NB4 (cell line): ENCODE data around the gene FAM53B.

Source experiments
- DNase-seq: peaks from one replicate; pipeline ENCODE4 v3.0.0; 2010; ENCODE audit warnings: low read depth
- H3K4me3 ChIP-seq: one replicate; pipeline ENCODE4 v1.5.1; 2011; ENCODE audit warnings: mild to moderate bottlenecking, low read depth, low read length, moderate library complexity
- MYC ChIP-seq: IDR thresholded peaks from 2 replicates; pipeline ENCODE4 v1.6.1; 2011; ENCODE audit warnings: low read depth, low read length
- POLR2A ChIP-seq: IDR thresholded peaks from 2 replicates; pipeline ENCODE4 v1.6.1; 2011; ENCODE audit warnings: mild to moderate bottlenecking; ENCODE audit not compliant: insufficient read length; ENCODE audit errors: extremely low read depth
- TF ChIP-seq, protein P1 (sequence below): IDR thresholded peaks from 2 replicates; pipeline ENCODE4 v1.6.1; 2011; ENCODE audit warnings: low read depth, low read length
- TF ChIP-seq, protein P2 (sequence below): IDR thresholded peaks from one replicate; pipeline ENCODE4 v1.5.1; 2012; ENCODE audit warnings: low read depth, low read length

FAM53B gene

DNA sequence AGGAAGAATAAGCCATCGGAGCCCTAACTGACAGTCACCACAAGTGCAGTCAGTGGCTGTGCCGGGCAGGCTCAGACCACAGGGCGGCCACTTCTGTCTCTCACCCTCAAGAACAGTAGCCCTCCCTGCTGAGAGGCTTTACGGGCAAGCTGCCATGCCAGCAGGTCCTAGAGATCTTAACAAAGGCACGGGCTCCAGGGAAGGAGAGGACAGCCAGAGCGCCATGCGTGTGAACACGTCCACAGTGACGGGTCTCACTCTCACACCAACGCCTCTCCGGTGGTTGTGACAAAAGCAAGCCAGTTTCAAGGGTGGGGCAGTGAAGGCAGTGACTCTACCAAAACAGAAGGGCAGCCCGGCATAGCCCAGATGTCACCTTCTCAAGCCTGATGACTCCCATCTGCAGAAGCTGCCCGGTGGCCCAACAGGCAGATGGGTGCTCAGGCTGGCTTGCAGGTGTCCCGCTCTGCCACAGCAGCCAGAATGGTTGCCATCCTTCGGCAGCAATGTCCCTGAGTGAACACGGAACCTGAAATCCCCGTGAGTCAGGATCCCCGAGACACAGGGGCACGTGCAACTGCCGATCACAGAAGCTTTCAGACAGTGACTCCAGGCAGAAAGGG lies 102.0 kb downstream of the FAM53B start:
- H3K4me3 ChIP-seq, result peak overlapping the region; percentile 38
- no peak for TF ChIP-seq POLR2A
- TF ChIP-seq, protein P1, sequence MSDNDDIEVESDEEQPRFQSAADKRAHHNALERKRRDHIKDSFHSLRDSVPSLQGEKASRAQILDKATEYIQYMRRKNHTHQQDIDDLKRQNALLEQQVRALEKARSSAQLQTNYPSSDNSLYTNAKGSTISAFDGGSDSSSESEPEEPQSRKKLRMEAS, result peak; percentile 54; the same call in 1 of the 2 replicates
- TF ChIP-seq MYC, result 0 out of 2 replicates have a peak, but pooled peaks have one; percentile 38
- TF ChIP-seq, protein P2, sequence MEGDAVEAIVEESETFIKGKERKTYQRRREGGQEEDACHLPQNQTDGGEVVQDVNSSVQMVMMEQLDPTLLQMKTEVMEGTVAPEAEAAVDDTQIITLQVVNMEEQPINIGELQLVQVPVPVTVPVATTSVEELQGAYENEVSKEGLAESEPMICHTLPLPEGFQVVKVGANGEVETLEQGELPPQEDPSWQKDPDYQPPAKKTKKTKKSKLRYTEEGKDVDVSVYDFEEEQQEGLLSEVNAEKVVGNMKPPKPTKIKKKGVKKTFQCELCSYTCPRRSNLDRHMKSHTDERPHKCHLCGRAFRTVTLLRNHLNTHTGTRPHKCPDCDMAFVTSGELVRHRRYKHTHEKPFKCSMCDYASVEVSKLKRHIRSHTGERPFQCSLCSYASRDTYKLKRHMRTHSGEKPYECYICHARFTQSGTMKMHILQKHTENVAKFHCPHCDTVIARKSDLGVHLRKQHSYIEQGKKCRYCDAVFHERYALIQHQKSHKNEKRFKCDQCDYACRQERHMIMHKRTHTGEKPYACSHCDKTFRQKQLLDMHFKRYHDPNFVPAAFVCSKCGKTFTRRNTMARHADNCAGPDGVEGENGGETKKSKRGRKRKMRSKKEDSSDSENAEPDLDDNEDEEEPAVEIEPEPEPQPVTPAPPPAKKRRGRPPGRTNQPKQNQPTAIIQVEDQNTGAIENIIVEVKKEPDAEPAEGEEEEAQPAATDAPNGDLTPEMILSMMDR, result no peak
- peak; percentile 78 for DNase-seq

DNA sequence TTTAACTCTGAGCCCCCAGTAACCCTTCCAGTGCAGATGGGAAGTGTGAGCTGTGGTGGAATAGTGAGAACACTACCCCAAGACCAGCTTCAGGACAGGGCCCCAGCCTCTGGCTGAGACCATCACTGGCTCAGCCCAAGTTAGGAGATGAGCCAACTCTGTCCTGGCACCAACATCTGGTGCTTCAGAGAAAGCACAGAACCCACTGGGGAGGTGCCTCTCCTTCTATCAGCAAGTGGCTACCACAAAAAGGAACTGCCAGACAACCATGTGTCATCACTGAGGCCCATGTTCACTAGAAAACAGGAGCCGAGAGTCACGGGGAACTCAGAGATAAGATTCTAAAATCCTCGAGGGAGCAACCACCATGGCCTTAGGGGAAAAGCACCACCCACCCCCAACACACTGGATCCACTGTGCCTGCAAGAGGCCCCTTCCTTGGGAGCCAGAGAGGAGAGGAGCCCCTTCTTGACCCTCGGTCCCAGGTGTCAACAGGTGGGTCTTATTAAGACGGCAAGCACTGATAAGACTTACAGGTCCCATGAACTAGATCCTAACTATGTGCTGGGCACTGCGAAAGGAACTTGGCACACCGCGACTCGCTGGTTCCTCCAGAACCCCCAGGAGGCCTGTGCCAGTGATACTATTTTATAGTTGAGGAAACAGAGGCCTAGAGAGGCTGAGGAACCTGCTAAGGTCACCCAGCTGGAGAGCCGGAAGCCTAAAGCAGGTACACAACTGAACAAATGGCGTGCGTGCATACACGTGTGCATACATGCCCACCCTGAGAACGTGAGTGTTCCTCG lies 102.7 kb downstream of the FAM53B start:
- H3K4me3 ChIP-seq, result peak overlapping the region; percentile 38
- TF ChIP-seq, protein P1, result peak; percentile 95
- TF ChIP-seq MYC (peak; percentile 58), POLR2A (no peak)
- peak; percentile 98 for DNase-seq

DNA sequence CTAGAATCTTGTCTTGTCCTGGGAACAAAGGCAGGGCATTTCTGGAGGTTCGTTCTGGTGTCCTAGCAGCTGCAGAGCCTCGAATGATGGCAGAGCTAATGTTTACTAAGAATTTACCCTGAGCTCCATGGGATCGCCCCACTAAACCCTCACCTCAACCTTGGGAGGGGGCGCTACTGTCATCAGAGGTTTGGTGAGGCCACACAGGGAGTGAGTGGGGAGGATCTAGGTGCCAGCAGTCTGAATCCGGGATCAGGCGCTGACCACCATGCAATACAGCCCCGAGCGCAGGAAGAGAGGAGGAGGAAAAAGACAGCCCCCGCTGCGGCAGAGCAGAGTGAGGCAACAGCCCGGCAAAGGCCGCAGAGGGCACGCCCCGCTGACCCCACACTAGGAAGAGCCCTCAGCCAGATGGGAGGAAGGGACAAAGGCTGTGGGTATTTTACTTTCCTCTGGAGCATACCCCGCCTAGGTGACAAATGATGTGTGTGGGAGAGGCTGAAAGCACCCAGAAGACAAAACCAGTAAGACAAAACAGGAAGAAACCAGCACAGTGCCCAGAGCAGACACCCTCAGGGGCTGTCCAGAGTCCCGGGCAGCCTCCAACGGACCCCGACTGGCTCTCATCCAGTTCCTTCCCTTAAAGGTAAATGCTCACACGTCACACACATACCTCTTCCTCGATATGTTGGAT lies 103.5 kb downstream of the FAM53B start:
- peak; percentile 97 for DNase-seq
- H3K4me3 ChIP-seq, result peak overlapping the region; percentile 38
- TF ChIP-seq, protein P1, result peak; percentile 55
- no peak for TF ChIP-seq POLR2A
- TF ChIP-seq MYC, result peak; percentile 43
- TF ChIP-seq, protein P2, result no peak

- no peak for TF ChIP-seq POLR2A
- TF ChIP-seq, protein P1, result no peak
- no peak for TF ChIP-seq MYC
- TF ChIP-seq, protein P2, result no peak
- no peak for DNase-seq
- H3K4me3 ChIP-seq, result no peak overlapping the region
Observed at GRCh38 chr10:124640056-124640455, 104.1 kb downstream of the FAM53B start.

GRCh38 chr10:124639646-124640045 lies 104.5 kb downstream of the FAM53B start:
- DNase-seq, result no peak
- TF ChIP-seq, protein P1, result no peak
- TF ChIP-seq POLR2A (no peak), MYC (no peak)
- TF ChIP-seq, protein P2, result no peak
- H3K4me3 ChIP-seq, result no peak overlapping the region
